BLaER1 (cell line): ENCODE results near the gene KRTAP20-2.

Experiments used
- H3K27ac ChIP-seq: shearing (Covaris generic); formaldehyde crosslinking; 2 replicates; pipeline ENCODE4 v1.8.1; 2022
- H3K27me3 ChIP-seq: shearing (Covaris generic); formaldehyde crosslinking; 2 replicates; pipeline ENCODE4 v1.8.1; 2022
- H3K36me3 ChIP-seq: shearing (Covaris generic); formaldehyde crosslinking; 2 replicates; pipeline ENCODE4 v1.8.1; 2022
- H3K4me1 ChIP-seq: shearing (Covaris generic); formaldehyde crosslinking; 2 replicates; pipeline ENCODE4 v1.8.1; 2022
- H3K4me2 ChIP-seq: shearing (Covaris generic); formaldehyde crosslinking; 2 replicates; pipeline ENCODE4 v1.8.1; 2022
- H3K4me3 ChIP-seq: shearing (Covaris generic); formaldehyde crosslinking; 2 replicates; pipeline ENCODE4 v1.8.1; 2022
- H3K9ac ChIP-seq: shearing (Covaris generic); formaldehyde crosslinking; 2 replicates; pipeline ENCODE4 v1.8.1; 2022
- H3K9me3 ChIP-seq: shearing (Covaris generic); formaldehyde crosslinking; 2 replicates; pipeline ENCODE4 v1.8.1; 2022
- H4K20me1 ChIP-seq: shearing (Covaris generic); formaldehyde crosslinking; 2 replicates; pipeline ENCODE4 v1.8.1; 2022
- Cebpa-rat ChIP-seq: shearing (Covaris generic); IDR thresholded peaks from 2 replicates; pipeline ENCODE4 v1.8.1; 2022

Gene KRTAP20-2

DNA sequence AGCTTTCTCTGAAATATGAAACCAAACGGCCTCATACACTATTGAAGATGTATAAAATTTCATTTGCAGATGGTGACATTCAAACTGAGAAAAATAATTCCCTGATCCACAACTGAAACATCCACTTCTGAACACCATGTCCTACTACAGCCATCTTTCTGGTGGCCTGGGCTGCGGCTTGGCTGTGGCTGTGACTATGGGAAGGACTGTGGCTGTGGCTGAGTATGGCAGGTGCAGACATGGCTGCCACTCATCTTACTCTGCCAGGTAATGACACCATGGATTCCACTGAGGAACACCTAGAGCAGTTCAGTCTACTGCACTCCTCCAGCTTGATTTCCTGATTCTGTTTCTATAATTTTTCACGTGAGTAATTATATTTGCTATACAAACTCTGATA lies 14.5 kb upstream of the KRTAP20-2 start, which contains the start of gene KRTAP20-4:
TSS of gene KRTAP20-4 (plus strand) at position 106 of the 400 bp plus-strand sequence.
- no peak for TF ChIP-seq Cebpa-rat
- Histone ChIP-seq H3K4me3 (no peak within 1 kb of the TSS), H3K27ac (no peak within 1 kb of the TSS), H3K27me3 (no peaks in the 10 kb centered on the region), H3K36me3 (no peaks in the 10 kb centered on the region), H4K20me1 (no peaks in the 10 kb centered on the region), H3K4me1 (no peaks in the 10 kb centered on the region), H3K9ac (no peak within 1 kb of the TSS), H3K4me2 (no peak within 1 kb of the TSS), H3K9me3 (peaks cover 11% of the 10 kb centered on the region)

DNA sequence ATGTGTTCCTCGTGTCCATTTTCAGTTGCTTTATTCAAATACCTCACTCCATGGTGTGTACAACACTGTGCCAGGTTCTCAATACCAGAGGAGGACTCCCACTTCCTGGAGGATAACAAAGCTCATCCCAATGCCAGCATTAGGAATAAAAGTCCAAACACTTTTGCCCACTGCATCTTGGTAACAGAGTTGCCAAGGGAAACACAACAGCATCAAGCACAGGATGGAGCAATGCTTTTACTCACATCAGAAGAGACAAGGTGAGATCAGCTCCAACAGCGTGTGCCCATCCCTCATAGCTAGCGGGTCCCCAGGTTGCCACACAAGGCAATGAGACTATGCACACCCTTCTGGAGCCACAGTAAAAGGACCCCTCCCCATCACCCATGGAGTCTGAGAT lies 11.6 kb upstream of the KRTAP20-2 start:
- H4K20me1 ChIP-seq = no peaks in the 10 kb centered on the region
- no peaks in the 10 kb centered on the region for H3K27me3 ChIP-seq
- no peak overlapping the region for H3K4me2 ChIP-seq
- no peak overlapping the region for H3K4me3 ChIP-seq
- H3K27ac ChIP-seq = no peak overlapping the region
- no peak for TF ChIP-seq Cebpa-rat
- no peak overlapping the region for H3K9ac ChIP-seq
- H3K9me3 ChIP-seq = peaks cover 14% of the 10 kb centered on the region
- H3K4me1 ChIP-seq = no peaks in the 10 kb centered on the region
- no peaks in the 10 kb centered on the region for H3K36me3 ChIP-seq

DNA sequence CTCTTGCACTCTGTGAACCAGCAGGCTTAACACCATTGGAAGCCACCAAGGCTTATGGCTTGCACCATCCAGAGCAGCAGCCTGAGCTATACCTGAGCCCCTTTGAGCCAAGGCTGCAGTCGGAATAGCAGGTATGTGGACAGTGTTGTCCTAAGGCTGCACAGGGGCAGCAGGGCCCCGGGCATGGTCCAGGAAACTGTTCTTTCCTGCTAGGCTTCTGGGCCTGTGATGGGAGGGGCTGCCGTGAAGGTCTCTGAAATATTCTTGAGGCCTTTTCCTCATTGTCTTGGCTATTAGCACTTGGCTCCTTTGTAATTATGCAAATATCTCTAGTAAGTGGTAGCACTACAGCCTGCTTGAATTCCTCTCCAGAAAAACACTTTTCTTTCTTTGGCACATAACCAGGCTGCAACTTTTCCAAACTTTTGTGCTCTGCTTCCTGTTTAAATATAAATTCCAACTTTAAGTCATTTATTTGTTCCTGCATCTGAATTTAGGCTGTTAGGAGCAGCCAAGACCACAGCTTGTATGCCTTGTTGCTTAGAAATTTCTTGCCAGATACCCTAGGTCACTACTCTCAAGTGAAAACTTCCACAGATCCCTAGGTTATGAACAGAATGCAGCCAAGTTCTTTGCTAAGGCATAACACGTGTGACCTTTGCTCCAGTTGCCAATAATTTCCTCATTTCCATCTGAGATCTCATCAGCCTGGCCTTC lies 9.4 kb upstream of the KRTAP20-2 start:
- Histone ChIP-seq H3K9ac (no peak overlapping the region), H3K36me3 (no peaks in the 10 kb centered on the region), H3K4me1 (no peaks in the 10 kb centered on the region), H4K20me1 (no peaks in the 10 kb centered on the region), H3K9me3 (peaks cover 14% of the 10 kb centered on the region), H3K27ac (no peak overlapping the region), H3K27me3 (no peaks in the 10 kb centered on the region), H3K4me3 (no peak overlapping the region), H3K4me2 (no peak overlapping the region)
- no peak for TF ChIP-seq Cebpa-rat

DNA sequence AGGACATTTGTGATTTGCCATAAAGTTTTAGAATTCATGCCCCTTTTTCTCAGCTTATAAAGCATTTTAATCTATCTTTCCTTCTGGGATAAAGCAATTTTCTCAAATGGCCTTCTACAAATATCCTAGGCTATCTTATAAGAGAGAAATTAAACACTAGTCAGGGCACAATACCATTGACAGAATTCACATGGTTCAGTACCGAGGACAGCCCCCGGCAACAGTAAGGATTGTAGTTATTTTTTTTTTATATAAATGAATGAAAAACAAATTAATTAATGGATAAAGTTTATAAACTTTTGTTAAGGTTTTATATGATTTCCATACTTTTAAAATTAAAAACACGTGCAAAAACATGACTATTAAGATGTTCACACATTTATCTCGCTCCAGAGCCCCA lies 6.9 kb upstream of the KRTAP20-2 start:
- H3K9ac ChIP-seq = no peak overlapping the region
- no peak overlapping the region for H3K4me2 ChIP-seq
- H3K27me3 ChIP-seq = no peaks in the 10 kb centered on the region
- peaks cover 14% of the 10 kb centered on the region for H3K9me3 ChIP-seq
- no peaks in the 10 kb centered on the region for H4K20me1 ChIP-seq
- no peak overlapping the region for H3K4me3 ChIP-seq
- no peaks in the 10 kb centered on the region for H3K4me1 ChIP-seq
- no peak overlapping the region for H3K27ac ChIP-seq
- no peaks in the 10 kb centered on the region for H3K36me3 ChIP-seq
- TF ChIP-seq Cebpa-rat = no peak

DNA sequence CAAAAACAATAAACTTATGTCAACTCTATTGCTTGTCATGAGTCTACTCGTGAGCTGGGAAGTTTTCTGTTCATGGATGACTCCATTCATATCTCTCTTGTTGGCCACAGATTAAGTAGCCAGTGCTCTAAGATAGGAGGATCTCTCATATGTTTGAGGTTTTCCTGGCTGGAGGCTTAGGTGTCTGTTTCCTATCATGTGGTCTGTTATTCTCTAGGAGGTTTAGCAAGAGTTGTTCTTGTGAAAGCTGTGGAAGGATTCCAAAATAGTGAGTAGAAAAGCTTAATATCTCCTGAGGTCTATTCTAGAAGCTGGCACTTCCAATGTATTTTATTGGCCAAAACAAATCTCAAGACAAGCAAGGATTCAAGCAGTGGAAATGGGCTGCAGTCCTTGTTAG lies 5.8 kb upstream of the KRTAP20-2 start:
- H3K27me3 ChIP-seq = no peaks in the 10 kb centered on the region
- no peak overlapping the region for H3K9ac ChIP-seq
- H3K27ac ChIP-seq = no peak overlapping the region
- no peak overlapping the region for H3K4me2 ChIP-seq
- H3K9me3 ChIP-seq = peaks cover 14% of the 10 kb centered on the region
- no peak overlapping the region for H3K4me3 ChIP-seq
- no peaks in the 10 kb centered on the region for H3K4me1 ChIP-seq
- H3K36me3 ChIP-seq = no peaks in the 10 kb centered on the region
- TF ChIP-seq Cebpa-rat = no peak
- no peaks in the 10 kb centered on the region for H4K20me1 ChIP-seq

DNA sequence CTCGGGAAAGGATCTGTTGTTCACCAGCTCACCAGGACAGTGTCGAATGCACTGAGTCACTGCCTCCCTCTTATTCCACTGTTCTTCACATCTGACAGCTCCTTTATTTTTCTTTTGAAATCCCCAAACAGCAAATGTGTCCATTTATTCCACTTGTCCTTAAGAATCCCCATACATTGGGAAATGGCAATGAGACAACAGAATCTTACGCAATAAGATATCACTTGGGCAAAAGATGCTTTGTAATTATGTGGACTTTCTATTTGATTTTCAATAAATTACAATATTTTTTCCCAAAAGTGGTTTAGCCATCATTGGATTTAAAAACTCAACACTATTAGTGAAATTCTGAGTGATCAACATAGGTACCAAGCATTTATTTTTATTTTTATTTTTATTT lies 3.7 kb downstream of the KRTAP20-2 start:
- no peaks in the 10 kb centered on the region for H3K9me3 ChIP-seq
- no peak overlapping the region for H3K4me2 ChIP-seq
- H3K4me3 ChIP-seq = no peak overlapping the region
- H3K36me3 ChIP-seq = no peaks in the 10 kb centered on the region
- peak; percentile 48; the same call in 1 of the 2 replicates for TF ChIP-seq Cebpa-rat
- H3K9ac ChIP-seq = no peak overlapping the region
- no peaks in the 10 kb centered on the region for H3K27me3 ChIP-seq
- no peak overlapping the region for H3K27ac ChIP-seq
- H4K20me1 ChIP-seq = no peaks in the 10 kb centered on the region
- no peaks in the 10 kb centered on the region for H3K4me1 ChIP-seq

DNA sequence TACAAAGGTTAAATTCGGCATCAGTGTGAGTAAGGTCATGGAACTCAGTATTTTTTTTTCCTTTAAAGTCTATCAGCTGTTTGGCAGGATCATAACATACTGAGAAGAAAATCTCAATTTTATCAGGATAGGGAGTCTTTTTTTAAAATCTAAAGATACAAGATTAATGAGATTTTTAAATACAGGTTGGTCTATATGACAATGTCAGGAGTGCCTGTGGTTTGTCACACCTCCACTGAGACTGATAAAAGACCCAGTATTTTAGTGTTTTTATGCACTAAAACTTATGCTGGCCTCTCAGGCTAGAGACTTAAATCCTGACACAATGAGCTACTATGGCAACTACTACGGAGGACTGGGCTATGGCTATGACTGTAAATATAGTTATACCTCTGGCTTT lies 7.6 kb downstream of the KRTAP20-2 start, which contains the start of gene KRTAP20-3:
TSS of gene KRTAP20-3 (plus strand) at position 301 of the 400 bp plus-strand sequence.
- H3K9ac ChIP-seq = no peak within 1 kb of the TSS
- no peaks in the 10 kb centered on the region for H3K36me3 ChIP-seq
- H4K20me1 ChIP-seq = no peaks in the 10 kb centered on the region
- no peaks in the 10 kb centered on the region for H3K27me3 ChIP-seq
- no peak for TF ChIP-seq Cebpa-rat
- H3K4me1 ChIP-seq = no peaks in the 10 kb centered on the region
- no peak within 1 kb of the TSS for H3K4me3 ChIP-seq
- H3K27ac ChIP-seq = no peak within 1 kb of the TSS
- no peaks in the 10 kb centered on the region for H3K9me3 ChIP-seq
- no peak within 1 kb of the TSS for H3K4me2 ChIP-seq

DNA sequence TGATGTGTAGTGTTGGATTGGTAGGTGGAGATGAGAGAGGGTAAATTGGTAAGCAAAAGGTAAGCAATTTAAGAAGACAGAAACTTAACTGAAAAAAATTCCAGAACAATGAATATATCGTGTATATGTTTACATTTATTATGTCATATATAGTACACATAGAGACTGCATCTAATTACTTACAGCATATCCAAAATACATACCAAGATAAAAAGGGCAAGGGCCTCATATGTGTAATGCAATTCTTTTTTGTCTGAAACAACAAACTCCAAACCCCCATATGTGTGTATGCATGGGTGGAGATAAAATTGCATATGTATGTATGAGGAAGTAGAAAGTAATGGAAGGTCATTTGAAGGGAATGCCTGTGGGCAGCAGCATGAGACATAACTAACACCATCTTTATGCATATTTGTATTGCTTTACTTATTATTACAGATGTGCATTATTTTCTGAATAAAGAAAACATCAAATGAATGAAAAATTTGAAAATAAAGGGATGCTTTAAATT lies 12.0 kb downstream of the KRTAP20-2 start:
- Histone ChIP-seq H3K27me3 (no peaks in the 10 kb centered on the region), H3K36me3 (no peaks in the 10 kb centered on the region), H3K9ac (no peak overlapping the region), H4K20me1 (no peaks in the 10 kb centered on the region), H3K9me3 (no peaks in the 10 kb centered on the region), H3K4me1 (no peaks in the 10 kb centered on the region), H3K27ac (no peak overlapping the region), H3K4me3 (no peak overlapping the region), H3K4me2 (no peak overlapping the region)
- no peak for TF ChIP-seq Cebpa-rat

DNA sequence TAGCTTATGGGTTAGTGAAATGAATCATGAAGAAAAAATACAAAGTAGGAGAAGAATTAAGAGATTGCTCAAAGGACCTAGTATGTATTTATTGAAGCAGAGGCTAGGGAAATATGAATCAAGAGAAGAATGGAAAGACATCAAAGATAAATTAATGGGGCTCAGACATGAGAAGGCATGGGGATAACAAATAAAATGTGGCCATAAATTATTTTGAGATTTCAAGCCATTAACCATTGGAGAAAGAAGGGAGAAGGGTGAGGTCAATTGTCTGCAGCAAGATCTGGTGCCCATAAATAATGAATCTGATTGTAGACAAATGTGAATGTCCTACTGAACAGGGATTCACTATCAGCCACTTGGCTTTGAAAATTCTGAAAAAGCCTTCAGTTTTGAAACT lies 17.9 kb downstream of the KRTAP20-2 start:
- Histone ChIP-seq H3K9me3 (no peaks in the 10 kb centered on the region), H3K36me3 (no peaks in the 10 kb centered on the region), H3K27me3 (no peaks in the 10 kb centered on the region), H3K9ac (no peak overlapping the region), H3K27ac (no peak overlapping the region), H3K4me3 (no peak overlapping the region), H4K20me1 (no peaks in the 10 kb centered on the region), H3K4me1 (no peaks in the 10 kb centered on the region), H3K4me2 (no peak overlapping the region)
- TF ChIP-seq Cebpa-rat = no peak

DNA sequence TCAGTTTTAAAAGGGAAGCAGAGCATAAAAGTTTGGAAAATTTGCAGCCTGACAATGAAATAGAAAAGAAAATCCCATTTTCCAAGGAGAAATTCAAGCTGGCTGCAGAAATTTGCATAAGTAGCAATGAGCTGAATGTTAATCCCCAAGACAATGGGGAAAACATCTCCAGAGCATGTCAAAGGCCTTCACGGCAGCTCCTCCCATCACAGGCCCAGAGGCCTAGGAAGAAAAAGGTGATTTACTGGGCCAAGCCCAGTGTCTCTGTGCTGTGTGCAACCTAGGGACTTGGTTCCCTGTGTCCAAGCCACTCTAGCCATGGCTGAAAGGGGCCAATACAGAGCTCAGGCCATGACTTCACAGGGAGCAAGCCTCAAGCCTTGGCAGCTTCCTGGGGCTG lies 33.8 kb downstream of the KRTAP20-2 start:
- Histone ChIP-seq H3K9ac (no peak overlapping the region), H3K36me3 (no peaks in the 10 kb centered on the region), H3K4me1 (no peaks in the 10 kb centered on the region), H3K27ac (no peak overlapping the region), H3K9me3 (no peaks in the 10 kb centered on the region), H4K20me1 (no peaks in the 10 kb centered on the region), H3K4me3 (no peak overlapping the region), H3K4me2 (no peak overlapping the region), H3K27me3 (no peaks in the 10 kb centered on the region)
- no peak for TF ChIP-seq Cebpa-rat
